Coronary artery (tissue), 2 donors: ENCODE results near the gene OR8B2.
"Not testable (repeated sequence)": the region's sequence is repeated elsewhere in the genome, so short reads cannot be mapped to it uniquely, and the experiment has no call there.

ENCODE experiments used
- DNase-seq: peaks from one replicate; pipeline ENCODE4 v3.0.0-alpha.2; 2017; ENCODE audit warnings: low spot score
- H3K27ac ChIP-seq, 2 donors: fragments of 200-600 bp; sonication (generic); one replicate each; pipeline ENCODE4 v1.5.1; 2016 to 2019
- H3K4me3 ChIP-seq: fragments of 200-600 bp; sonication (generic); 2 replicates; pipeline ENCODE4 v1.5.1; 2016; ENCODE audit warnings: mild to moderate bottlenecking, moderate library complexity
- CTCF ChIP-seq: fragments of 200-600 bp; sonication (generic); IDR thresholded peaks from one replicate; pipeline ENCODE4 v1.5.1; 2019; ENCODE audit warnings: antibody characterized with exemption

OR8B2 gene

GRCh38 chr11:124402326-124402922 is 18.1 kb upstream of the OR8B2 start:
- H3K4me3 ChIP-seq = no peak overlapping the region
- no peak for DNase-seq
- peak; percentile 13 for TF ChIP-seq CTCF
- no peak overlapping the region for H3K27ac ChIP-seq

GRCh38 chr11:124398924-124399323 is 14.6 kb upstream of the OR8B2 start, which contains the start of gene OR8B3:
Gene OR8B3 (minus strand): TSS chr11:124399024. CDS start chr11:124397351, 1,673 bp downstream.
- H3K27ac ChIP-seq = no peak within 1 kb of the TSS
- no peak for DNase-seq
- no peak within 1 kb of the TSS for H3K4me3 ChIP-seq
- no peak for TF ChIP-seq CTCF

- not testable (repeated sequence) for DNase-seq, H3K27ac ChIP-seq, H3K4me3 ChIP-seq
These were observed 12.5 kb upstream of the OR8B2 start for GRCh38 chr11:124396847-124397246.

GRCh38 chr11:124394408-124394807 is 10.1 kb upstream of the OR8B2 start:
- no peak for TF ChIP-seq CTCF
- no peak for DNase-seq
- Histone ChIP-seq H3K4me3 (no peak overlapping the region), H3K27ac (no peak overlapping the region)

GRCh38 chr11:124382857-124383256 is 1.4 kb downstream of the OR8B2 start:
- not testable (repeated sequence) for H3K4me3 ChIP-seq

GRCh38 chr11:124380585-124380984 is 3.7 kb downstream of the OR8B2 start:
- no peak for DNase-seq
- Histone ChIP-seq H3K27ac (no peak overlapping the region), H3K4me3 (no peak overlapping the region)
- TF ChIP-seq CTCF = no peak

More at GRCh38 chr11:124382857-124383256, 1.4 kb downstream of the OR8B2 start:
- not testable (repeated sequence) for H3K27ac ChIP-seq, DNase-seq

GRCh38 chr11:124376280-124376679 is 8.0 kb downstream of the OR8B2 start:
- Histone ChIP-seq H3K4me3 (no peak overlapping the region), H3K27ac (no peak overlapping the region)
- no peak for DNase-seq
- no peak for TF ChIP-seq CTCF

- TF ChIP-seq CTCF = no peak
- no peak for DNase-seq
- no peak overlapping the region for H3K4me3 ChIP-seq
- H3K27ac ChIP-seq = no peak overlapping the region
These were observed 24.7 kb downstream of the OR8B2 start for GRCh38 chr11:124359566-124359965.
